ENCODE results near the gene ZNF672.

The ZNF672 gene

DNA sequence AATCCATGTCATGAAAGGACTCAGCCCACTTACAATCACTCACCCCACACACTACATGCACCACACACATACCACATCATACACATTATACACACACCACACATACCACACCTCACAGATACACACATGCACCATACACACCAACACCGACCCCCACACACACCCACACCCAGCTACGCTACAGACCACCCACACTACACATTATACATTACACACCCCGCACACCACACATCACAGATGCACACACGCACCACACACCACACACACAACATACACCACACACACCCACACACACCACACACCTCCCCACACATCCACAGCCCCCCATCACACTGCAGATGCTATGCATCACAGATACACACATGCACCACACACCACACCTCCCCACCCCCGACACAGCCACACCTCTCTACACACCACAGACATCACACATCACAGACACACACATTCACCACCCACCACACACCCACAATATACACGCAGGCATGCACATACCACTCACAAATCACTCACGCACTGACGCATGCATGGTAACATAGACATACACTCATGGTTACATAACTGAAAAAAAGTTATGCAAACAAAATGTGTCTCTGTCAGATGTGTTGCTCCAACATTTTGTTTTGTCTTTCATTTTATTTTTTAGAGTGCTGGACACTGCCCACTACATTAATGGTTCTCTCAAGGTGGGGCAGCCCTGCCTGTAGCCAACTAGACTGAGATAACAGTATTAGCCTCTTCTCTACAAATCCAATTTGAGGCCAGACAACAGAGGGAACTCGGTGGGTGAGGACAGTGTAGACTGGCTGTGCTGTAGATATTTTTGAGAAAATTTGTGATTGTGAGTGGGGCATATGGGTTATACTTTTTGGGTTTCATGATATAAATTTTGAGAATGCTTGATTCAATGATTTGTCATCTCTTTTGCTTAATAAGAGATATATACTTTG is 52.8 kb downstream of the ZNF672 start:
- no peak for ATAC-seq
- no peak for DNase-seq

DNA sequence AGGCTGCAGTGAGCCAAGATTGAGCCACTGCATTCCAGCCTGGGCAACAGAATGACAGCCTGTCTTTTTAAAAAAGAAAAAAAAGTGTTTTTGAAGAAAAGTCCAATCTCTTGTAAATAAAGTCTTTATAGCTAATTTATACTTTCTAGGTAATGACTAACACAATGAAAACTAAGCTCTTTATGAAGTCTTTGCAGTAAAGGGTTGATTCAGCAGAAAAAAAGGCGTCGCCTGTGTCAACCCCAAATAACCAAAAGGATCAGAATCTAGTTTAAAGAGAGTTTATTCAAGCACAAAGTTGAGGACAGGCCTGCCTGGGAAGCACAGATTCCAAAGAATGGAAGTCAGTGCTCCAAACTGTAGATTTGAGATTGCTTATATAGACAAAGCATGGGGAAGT is 53.7 kb downstream of the ZNF672 start:
- DNase-seq, result no peak
- ATAC-seq, result no peak

DNA sequence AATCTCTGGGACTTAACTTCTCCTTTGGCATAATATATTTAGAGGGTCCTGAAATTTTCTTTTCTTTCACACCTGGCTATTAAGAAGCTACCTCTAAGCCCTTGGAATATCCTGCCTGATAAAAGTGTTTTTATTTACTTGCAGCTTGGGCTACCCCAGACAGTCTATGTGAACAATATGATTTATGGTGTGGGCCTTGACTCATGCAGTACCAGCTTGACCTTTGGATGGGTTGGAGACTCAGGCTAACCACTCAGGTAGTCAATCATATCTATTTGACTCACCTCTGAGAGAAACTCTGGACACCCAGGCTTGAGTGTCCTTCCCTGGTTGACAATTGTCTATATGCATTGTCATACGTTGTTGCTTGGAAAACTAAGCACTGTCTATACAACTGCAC is 54.6 kb downstream of the ZNF672 start:
- ATAC-seq (no peak), DNase-seq (no peak)

DNA sequence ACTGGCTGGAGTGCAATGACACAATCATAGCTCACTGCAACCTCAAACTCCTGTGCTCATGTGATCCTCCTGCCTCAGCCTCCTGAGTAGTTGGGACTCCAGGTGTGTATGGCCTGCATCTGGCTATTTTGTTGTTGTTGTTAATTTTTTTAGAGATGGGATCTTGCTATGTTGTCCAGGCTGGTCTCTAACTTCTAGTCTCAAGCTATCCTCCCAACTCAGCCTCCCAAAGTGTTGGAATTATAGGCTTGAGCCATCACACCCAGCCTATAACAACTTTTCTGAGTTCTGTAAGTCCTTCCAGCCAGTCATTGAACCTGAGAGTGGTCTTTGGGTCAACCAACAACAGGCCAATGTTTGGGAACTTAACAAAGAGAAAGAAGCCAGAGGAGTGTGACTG is 56.8 kb downstream of the ZNF672 start:
- DNase-seq (no peak), ATAC-seq (no peak)

GRCh38 chr1:248897412-248898337 is 59.7 kb downstream of the ZNF672 start:
- DNase-seq, result no peak

More at GRCh38 chr1:248897412-248898337, 59.7 kb downstream of the ZNF672 start:
- no peak for ATAC-seq

Data from stimulated activated naive CD8-positive, alpha-beta T cell treated with anti-CD3 and anti-CD28 coated beads, Interleukin-15, Interleukin-2, amounts not matched to agents 100 U/mL and 50 U/mL, for 24 hours (primary cell).